ENCODE results near the gene HGS.
"Not testable (repeated sequence)": the region's sequence is repeated elsewhere in the genome, so short reads cannot be mapped to it uniquely, and the experiment has no call there.

The HGS gene

GRCh38 chr17:81722184-81723120 lies 38.6 kb downstream of the HGS start:
- no peak for DNase-seq

GRCh38 chr17:81723651-81724209 lies 39.9 kb downstream of the HGS start:
- DNase-seq: no peak

- DNase-seq: no peak
Observed at GRCh38 chr17:81725439-81725838, 41.6 kb downstream of the HGS start.

GRCh38 chr17:81726004-81726403 lies 42.2 kb downstream of the HGS start:
- no peak for DNase-seq

GRCh38 chr17:81727324-81728031 lies 43.7 kb downstream of the HGS start:
- DNase-seq: peak; percentile 93

- peak; percentile 82 for DNase-seq
Observed at GRCh38 chr17:81733507-81734404, 49.9 kb downstream of the HGS start.

DNA sequence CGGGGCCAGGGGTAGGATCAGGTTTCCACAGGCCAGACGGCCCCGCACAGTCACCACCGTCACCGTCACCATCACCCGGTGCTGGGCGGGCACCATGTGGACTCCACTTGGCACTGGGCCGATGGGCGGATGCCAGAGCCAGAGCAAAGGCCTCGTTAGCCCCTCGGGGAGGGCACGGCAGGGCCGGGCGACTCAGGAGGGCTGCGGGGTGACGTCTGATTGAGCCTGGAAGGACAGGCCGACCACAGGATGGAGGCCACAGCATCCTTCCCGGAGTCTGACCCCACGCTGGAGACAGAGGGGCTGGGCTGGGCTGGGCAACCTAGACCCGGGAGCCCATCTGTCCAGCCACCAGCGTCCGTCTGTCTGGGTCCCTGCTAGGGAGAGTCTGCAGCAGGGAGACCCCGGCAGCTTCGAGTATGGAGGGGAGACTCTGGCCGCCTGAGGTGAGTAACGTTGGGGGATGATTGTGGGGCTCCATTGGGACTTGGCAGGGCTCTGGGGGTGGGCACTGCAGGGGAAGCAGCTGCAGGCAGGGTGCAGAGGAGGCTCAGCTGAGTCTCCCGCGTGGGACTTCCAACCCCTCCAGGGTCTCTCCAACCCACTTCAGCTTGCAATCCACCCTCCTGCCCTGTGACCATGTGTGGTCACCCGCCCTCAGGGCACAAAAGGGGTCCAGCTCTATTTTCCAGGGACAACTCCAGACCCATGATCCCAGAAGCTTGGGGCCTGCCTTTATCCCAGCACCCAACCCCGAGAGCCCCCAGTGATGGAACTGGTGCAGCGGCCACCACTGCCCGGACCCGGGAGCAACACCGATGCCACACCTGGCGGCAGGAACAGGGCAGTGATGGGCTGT lies 50.8 kb downstream of the HGS start:
- DNase-seq: no peak

GRCh38 chr17:81735264-81736102 lies 51.7 kb downstream of the HGS start:
- peak; percentile 82 for DNase-seq

- no peak for DNase-seq
Observed at GRCh38 chr17:81737947-81738800, 54.4 kb downstream of the HGS start.

GRCh38 chr17:81738801-81739393 lies 55.1 kb downstream of the HGS start:
- DNase-seq: no peak

DNA sequence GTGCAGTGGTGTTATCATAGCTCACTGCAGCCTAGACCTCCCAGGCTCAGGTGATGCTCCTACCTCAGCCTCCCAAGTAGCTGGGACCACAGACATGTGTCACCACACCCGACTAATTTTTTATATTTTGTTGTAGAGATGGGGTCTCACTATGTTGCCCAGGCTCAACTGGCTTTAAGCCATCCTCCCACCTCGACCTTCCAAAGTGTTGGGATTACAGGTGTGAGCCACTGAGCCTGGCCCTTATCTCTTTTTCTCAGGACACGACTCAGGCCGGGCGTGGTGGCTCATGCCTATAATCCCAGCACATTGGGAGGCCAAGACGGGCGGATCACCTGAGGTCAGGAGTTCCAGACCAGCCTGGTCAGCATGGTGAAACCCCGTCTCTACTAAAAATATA lies 55.8 kb downstream of the HGS start:
- DNase-seq: not testable (repeated sequence)

DNA sequence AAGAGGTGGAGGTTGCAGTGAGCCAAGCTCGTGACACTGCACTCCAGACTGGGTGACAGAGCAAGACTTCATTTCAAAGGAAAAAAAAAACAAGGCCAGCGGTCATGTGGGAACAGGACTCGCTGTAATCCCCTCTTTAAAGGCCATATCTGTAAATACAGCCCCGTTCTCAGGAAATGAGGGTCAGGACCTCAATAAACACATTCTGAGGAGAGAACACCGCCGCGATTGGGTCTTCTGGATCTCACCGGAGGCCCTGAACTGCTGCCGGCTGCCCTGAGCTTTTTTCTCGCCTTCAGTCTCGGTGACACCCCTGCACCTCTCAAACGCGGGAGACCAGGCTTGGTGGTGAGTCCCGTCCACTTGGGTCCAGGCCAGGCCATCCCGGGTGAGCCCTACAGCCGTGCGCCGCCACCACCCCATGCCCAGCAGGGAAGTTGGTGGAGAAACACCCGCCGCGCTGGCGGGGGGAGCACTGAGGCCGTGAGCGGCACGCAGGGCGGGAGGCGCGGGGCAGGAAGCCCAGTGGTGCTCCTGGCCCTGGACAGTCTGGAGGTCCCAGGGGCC lies 56.7 kb downstream of the HGS start:
- DNase-seq: no peak

GRCh38 chr17:81741049-81741593 lies 57.3 kb downstream of the HGS start:
- no peak for DNase-seq

DNA sequence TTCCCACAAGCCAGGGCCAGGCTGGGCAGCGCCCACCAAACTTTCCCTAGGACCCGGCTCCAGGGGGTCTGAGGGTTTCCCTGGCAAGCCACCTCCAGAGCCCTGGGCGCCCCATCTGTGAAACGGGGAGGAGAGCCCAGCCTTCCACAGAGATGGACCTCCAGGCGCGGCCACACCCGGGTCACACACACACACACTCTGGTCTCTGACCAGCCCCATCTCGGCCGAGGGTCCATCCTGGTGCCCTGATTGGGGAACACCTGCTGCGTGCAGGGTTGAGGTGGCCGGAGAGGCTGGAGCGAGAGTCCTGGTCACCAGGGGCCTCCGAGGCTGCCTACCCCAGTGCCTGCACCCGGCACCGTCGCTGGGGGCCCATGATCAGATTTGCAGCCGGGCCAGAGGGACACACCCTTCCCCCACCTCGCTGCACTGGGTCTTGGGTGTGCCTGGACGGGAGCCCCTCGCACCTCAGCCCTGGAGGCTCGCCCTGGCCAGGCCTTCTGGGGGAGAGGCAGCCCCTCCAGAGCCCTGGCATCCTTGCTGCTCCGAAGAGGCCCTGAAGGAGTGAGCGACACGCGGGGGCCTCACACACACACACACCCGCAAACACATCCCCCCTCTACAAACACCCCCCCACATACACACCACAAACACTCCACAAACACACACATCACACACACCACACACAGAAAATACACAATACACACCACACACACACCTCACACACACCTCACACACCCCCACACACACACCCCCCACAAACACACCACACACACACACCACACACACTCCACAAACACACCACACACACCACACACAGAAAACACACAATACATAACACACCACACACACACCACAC lies 58.0 kb downstream of the HGS start:
- DNase-seq: no peak
